K562 (cell line): ENCODE results near the gene CFAP54. TPM values are rescaled to one million over a fixed set of nuclear protein-coding genes. Genes with fewer than 3 reads are reported as not detected.

Experiments
- ATAC-seq: fragments of 200-7000 bp; cut with Tn5 transposase; 3 replicates; pipeline ENCODE4 v1.9.1; 2020; ENCODE audit warnings: moderate library complexity
- BruUV-seq: library from RNA; stranded (reverse); fragments of 400-500 nt; replicated peaks from 2 replicates; lab custom pipeline; 2021; lab: Mats Ljungman, UMichigan
- CTCF ChIA-PET: fragments of 300-600 bp; formaldehyde crosslinking; extraction: SDS; loops from one replicate; lab custom pipeline; 2021; ENCODE audit warnings: low intra/inter-chr PET ratio; lab: Yijun Ruan, JAX
- POLR2A ChIA-PET: fragments of 300-600, 350-650 bp; sonication (Branson Sonifier 250); formaldehyde crosslinking; extraction: SDS; loops from one replicate; lab custom pipeline; 2021; ENCODE audit warnings: antibody characterized with exemption, inconsistent platforms; lab: Yijun Ruan, JAX
- DNase-seq, 4 experiments: peaks; one replicate each; pipeline versions ENCODE4 v3.0.0 to v3.0.0-alpha.2; 2011 to 2018; ENCODE audit warnings: low spot score in 3 of 4, mixed read lengths in 3 of 4; ENCODE audit errors: extremely low read depth in 1 of 4
- FAIRE-seq: peaks from 2 replicates; lab custom pipeline; 2011; peaks lifted over from hg19 to GRCh38; lab: Jason Lieb, UNC
- H2AFZ ChIP-seq: 2 replicates; pipeline ENCODE4 v1.6.0; 2011; ENCODE audit warnings: low read depth, low read length, control low read depth, inconsistent platforms
- H3K27ac ChIP-seq: fragments of 200-600 bp; 3 replicates; pipeline ENCODE4 v1.8.0; 2011; ENCODE audit warnings: low read depth, mild to moderate bottlenecking, control low read depth, inconsistent platforms, low read length, moderate library complexity, mixed read lengths; ENCODE audit errors: extremely low read depth
- H3K27me3 ChIP-seq, 2 experiments: fragments of 300-600 bp in 1 of 2; 2 replicates in 1 of 2; 3 replicates in 1 of 2; pipeline versions ENCODE4 v1.6.0 to v1.8.0; 2011; ENCODE audit warnings: inconsistent platforms in 2 of 2, low read length in 2 of 2, mild to moderate bottlenecking in 1 of 2, mixed read lengths in 1 of 2, moderate library complexity in 1 of 2; ENCODE audit not compliant: control insufficient read depth in 2 of 2, insufficient read depth in 2 of 2
- H3K36me3 ChIP-seq: fragments of 300-600 bp; 3 replicates; pipeline ENCODE4 v1.8.0; 2011; ENCODE audit warnings: mild to moderate bottlenecking, low read length, inconsistent platforms; ENCODE audit not compliant: control insufficient read depth, insufficient read depth
- H3K4me1 ChIP-seq, 2 experiments: fragments of 200-600 bp in 1 of 2; replicated peaks in 1 of 2; 2 replicates in 1 of 2; 3 replicates in 1 of 2; pipeline versions ENCODE4 v1.5.1 to v1.8.0; 2011; ENCODE audit warnings: inconsistent platforms in 2 of 2, low read length in 2 of 2, mild to moderate bottlenecking in 1 of 2, mixed read lengths in 1 of 2, moderate library complexity in 1 of 2; ENCODE audit not compliant: control insufficient read depth in 2 of 2, insufficient read depth in 2 of 2
- H3K4me2 ChIP-seq: 2 replicates; pipeline ENCODE4 v1.6.1; 2011; ENCODE audit warnings: low read length, control low read depth, inconsistent platforms, mixed read lengths; ENCODE audit not compliant: insufficient read depth
- H3K4me3 ChIP-seq: fragments of 200-600 bp; sonication (generic), shearing (Covaris generic); 2 replicates; pipeline ENCODE4 v1.5.1; 2016; ENCODE audit warnings: control low read depth, inconsistent platforms
- H3K79me2 ChIP-seq: fragments of 200-600 bp; 3 replicates; pipeline ENCODE4 v1.8.0; 2011; ENCODE audit warnings: low read length, inconsistent platforms; ENCODE audit not compliant: control insufficient read depth, insufficient read depth
- H3K9ac ChIP-seq, 2 experiments: 2 replicates each; pipeline versions ENCODE4 v1.6.0 to v1.6.1; 2011; ENCODE audit warnings: low read depth in 2 of 2, low read length in 2 of 2, control low read depth in 1 of 2, inconsistent platforms in 1 of 2, mild to moderate bottlenecking in 1 of 2, mixed read lengths in 1 of 2; ENCODE audit not compliant: insufficient read depth in 1 of 2
- H3K9me1 ChIP-seq: one replicate; pipeline ENCODE4 v1.6.0; 2011; ENCODE audit warnings: inconsistent platforms, mild to moderate bottlenecking, low read length, moderate library complexity; ENCODE audit not compliant: control insufficient read depth, insufficient read depth
- H3K9me3 ChIP-seq: replicated peaks from 2 replicates; pipeline ENCODE4 v1.5.1; 2011; ENCODE audit warnings: low read depth, low read length, inconsistent platforms; ENCODE audit not compliant: control insufficient read depth, insufficient read depth
- H4K20me1 ChIP-seq: replicated peaks from 2 replicates; pipeline ENCODE4 v1.6.1; 2011; ENCODE audit warnings: low read length, inconsistent platforms, mixed read lengths; ENCODE audit not compliant: control insufficient read depth, insufficient read depth
- C11orf30 ChIP-seq: fragments of 450-650 bp; IDR thresholded peaks from 2 replicates; pipeline ENCODE4 v1.6.1; 2016; ENCODE audit warnings: low read depth, mild to moderate bottlenecking
- CHCHD3 ChIP-seq: fragments of 250-450 bp; sonication (Bioruptor Pico); IDR thresholded peaks from 2 replicates; pipeline ENCODE4 v2.1.2; 2022; ENCODE audit warnings: mild to moderate bottlenecking
- EHMT2 ChIP-seq: fragments of 450-650 bp; IDR thresholded peaks from 2 replicates; pipeline ENCODE4 v1.6.1; 2018; ENCODE audit warnings: antibody characterized with exemption
- MED1 ChIP-seq: sonication (generic); formaldehyde crosslinking; IDR thresholded peaks from 2 replicates; pipeline ENCODE4 v1.8.1; 2023; ENCODE audit warnings: missing genetic modification reagents, borderline replicate concordance
- MEF2A ChIP-seq: IDR thresholded peaks from 2 replicates; pipeline ENCODE4 v1.6.1; 2011; ENCODE audit warnings: low read depth, mild to moderate bottlenecking, low read length, moderate library complexity; ENCODE audit not compliant: control insufficient read depth
- NCOA6 ChIP-seq: fragments of 450-650 bp; IDR thresholded peaks from 2 replicates; pipeline ENCODE4 v1.6.1; 2017; ENCODE audit warnings: mild to moderate bottlenecking
- NCOR1 ChIP-seq: fragments of 450-650 bp; IDR thresholded peaks from 2 replicates; pipeline ENCODE4 v1.6.1; 2016; ENCODE audit warnings: mild to moderate bottlenecking, moderate library complexity
- SNIP1 ChIP-seq: fragments of 450-650 bp; IDR thresholded peaks from 2 replicates; pipeline ENCODE4 v1.7.1; 2017; ENCODE audit warnings: low read depth, mild to moderate bottlenecking
- STAG1 ChIP-seq: sonication (generic); formaldehyde crosslinking; IDR thresholded peaks from 2 replicates; pipeline ENCODE4 v1.5.0; 2020; ENCODE audit warnings: missing genetic modification reagents, borderline replicate concordance
- TSC22D4 ChIP-seq: fragments of 450-650 bp; IDR thresholded peaks from 2 replicates; pipeline ENCODE4 v1.6.1; 2016; ENCODE audit warnings: missing genetic modification characterization, missing biosample characterization, control low read depth
- ZNF224 ChIP-seq: sonication (generic); formaldehyde crosslinking; IDR thresholded peaks from 2 replicates; pipeline ENCODE4 v1.8.0; 2022; ENCODE audit warnings: mild to moderate bottlenecking, missing genetic modification reagents
- WGBS: fragments of 100-300 bp; shearing (Covaris generic); methylation state at CpG from one replicate; pipeline ENCODE4 v1.1.6; 2016; ENCODE audit warnings: low coverage, mixed read lengths; ENCODE audit not compliant: insufficient coverage; ENCODE audit errors: missing lambda C conversion rate; 5-methylcytosine and 5-hydroxymethylcytosine counted together
- in situ Hi-C: fragments of 300-500 bp; cut with MboI; formaldehyde crosslinking; loops from 4 replicates; pipeline ENCODE4 v1.15.0; 2018; ENCODE audit warnings: inconsistent platforms, mixed read lengths
- intact Hi-C: fragments of 100-400 bp; cut with micrococcal nuclease; formaldehyde crosslinking; loops from 2 replicates; pipeline ENCODE4 v1.14.2; 2022
- polyA plus RNA-seq, 8 experiments: library from polyadenylated mRNA; depleted of rRNA in 4 of 8; stranded (reverse) in 5 of 8; unstranded in 3 of 8; fragments of >200 nt; fragmentation: Nextera tagmentation in 2 of 8; fragmentation: Illumina TruSeq in 1 of 8; extraction: Ambion mirVana in 2 of 8; extraction: Trizol in 1 of 8; gene quantifications; 2 replicates each; pipeline versions ENCODE4 v1.2.1 to v1.2.3, GENCODE V29; 2011 to 2014; ENCODE audit warnings: inconsistent platforms in 1 of 8, missing spikeins in 1 of 8
- total RNA-seq, 7 experiments: library from RNA; depleted of rRNA in 6 of 7; stranded (reverse); fragments of >200 nt in 6 of 7; fragmentation: Illumina TruSeq in 2 of 7; extraction: Trizol in 2 of 7; gene quantifications; 2 replicates each; pipeline versions ENCODE4 v1.2.1 to v1.2.3, GENCODE V29; 2011 to 2021; ENCODE audit warnings: low replicate concordance in 1 of 7
- TF ChIP-seq, protein P1 (sequence below): sonication (generic); formaldehyde crosslinking; IDR thresholded peaks from 2 replicates; pipeline ENCODE4 v1.8.0; 2022; ENCODE audit warnings: mild to moderate bottlenecking, missing genetic modification reagents, borderline replicate concordance
- TF ChIP-seq, protein P2 (sequence below): fragments of 150-350 bp; IDR thresholded peaks from 2 replicates; pipeline ENCODE4 v1.6.1; 2014; ENCODE audit warnings: low read depth, mild to moderate bottlenecking, low read length, borderline replicate concordance

Gene CFAP54
- total and polyA plus RNA-seq, 9 of the 15 experiments (the other 6 are each of a cell fraction or from before 2014, with no cell fraction given): 0.03 to 0.23 (median 0.10) TPM; not detected in 3

DNA sequence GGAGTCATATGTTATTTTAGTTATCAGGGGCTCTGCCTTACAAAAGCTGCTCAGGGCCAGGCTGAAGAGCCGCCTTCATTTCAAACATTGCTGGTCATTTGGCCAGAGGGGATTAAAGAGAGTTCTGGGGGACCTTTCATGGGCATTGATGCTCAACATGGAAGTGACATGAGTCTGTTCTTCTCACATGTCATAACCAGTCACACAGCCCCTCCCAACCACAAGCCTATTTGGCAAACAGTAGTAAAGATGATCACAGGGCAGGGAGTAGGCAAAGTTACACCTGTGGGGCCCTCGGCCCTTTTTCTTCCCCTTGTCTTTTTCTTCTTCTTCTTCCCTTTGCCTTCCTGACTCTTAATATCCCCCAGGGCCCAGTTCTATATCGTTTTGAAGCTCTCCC, 33.3 kb downstream of the CFAP54 start:
- DNase-seq: no peak
- Histone ChIP-seq H3K79me2 (no peaks in the 10 kb centered on the region), H3K9me1 (no peaks in the 10 kb centered on the region), H3K9ac (no peak overlapping the region), H4K20me1 (no peaks in the 10 kb centered on the region), H3K4me3 (no peak overlapping the region), H3K9me3 (no peaks in the 10 kb centered on the region), H3K27me3 (0 out of 5 replicates have a peak, but pooled peaks cover 0 to 3% of the 10 kb centered on the region in 2 experiments), H2AFZ (no peak overlapping the region), H3K36me3 (no peaks in the 10 kb centered on the region), H3K27ac (no peak overlapping the region), H3K4me1 (no peaks in the 10 kb centered on the region), H3K4me2 (no peak overlapping the region)
- FAIRE-seq: no peak
- CTCF ChIA-PET: no interaction called here
- in situ Hi-C loops: loop anchor here (25.0 kb wide), 1 partner anchor 910 kb away; no protein-coding TSS in a partner anchor
- intact Hi-C loops: no loop called here
- POLR2A ChIA-PET: no interaction called here
- ATAC-seq: no peak
- TF ChIP-seq MEF2A (no peak), TSC22D4 (tag) (no peak), C11orf30 (no peak), STAG1 (no peak), NCOA6 (no peak)
- no TSS peak for BruUV-seq
- 5% methylated on average over 3 of the region's 3 CpGs for WGBS

DNA sequence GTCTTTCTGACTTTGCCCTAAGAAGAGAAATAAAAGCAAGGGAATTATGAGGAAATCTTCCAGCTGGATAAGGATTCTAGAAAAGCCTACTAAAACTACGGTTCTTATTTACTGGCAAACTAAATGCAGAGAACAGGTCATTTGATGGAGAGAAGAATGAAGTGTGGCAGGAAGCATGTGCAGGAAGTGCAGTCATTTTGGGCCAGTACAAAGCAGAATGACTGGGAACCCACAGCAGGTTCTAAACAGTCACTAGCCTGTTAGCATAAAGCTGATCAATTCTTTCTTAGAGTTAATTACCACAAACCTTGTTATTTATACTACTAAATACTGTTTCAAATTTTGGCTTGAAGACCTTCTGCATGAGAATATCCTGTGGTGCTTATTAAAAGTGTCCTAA, 36.7 kb downstream of the CFAP54 start:
- H3K4me3 ChIP-seq: no peak overlapping the region
- ChIA-PET POLR2A (no interaction called here), CTCF (no interaction called here)
- no peak for ATAC-seq
- 0% methylated on average over 1 of the region's 1 CpG for WGBS
- no peak overlapping the region for H3K4me2 ChIP-seq
- in situ Hi-C loops (no loop called here), intact Hi-C loops (no loop called here)
- H4K20me1 ChIP-seq: no peaks in the 10 kb centered on the region
- H2AFZ ChIP-seq: no peak overlapping the region
- H3K9me3 ChIP-seq: no peaks in the 10 kb centered on the region
- no peaks in the 10 kb centered on the region for H3K79me2 ChIP-seq
- BruUV-seq: no TSS peak
- H3K4me1 ChIP-seq: no peaks in the 10 kb centered on the region
- H3K9ac ChIP-seq: no peak overlapping the region
- DNase-seq: no peak
- H3K27me3 ChIP-seq: 0 out of 5 replicates have a peak, but pooled peaks cover 0 to 3% of the 10 kb centered on the region in 2 experiments
- no peak overlapping the region for H3K27ac ChIP-seq
- no peaks in the 10 kb centered on the region for H3K36me3 ChIP-seq
- H3K9me1 ChIP-seq: no peaks in the 10 kb centered on the region
- FAIRE-seq: no peak
- TF ChIP-seq SNIP1 (no peak), ZNF224 (CRISPR knock-in tag) (no peak), EHMT2 (no peak), MED1 (CRISPR knock-in tag) (no peak), CHCHD3 (CRISPR knock-in tag) (no peak), NCOR1 (no peak)
- TF ChIP-seq, protein P1, sequence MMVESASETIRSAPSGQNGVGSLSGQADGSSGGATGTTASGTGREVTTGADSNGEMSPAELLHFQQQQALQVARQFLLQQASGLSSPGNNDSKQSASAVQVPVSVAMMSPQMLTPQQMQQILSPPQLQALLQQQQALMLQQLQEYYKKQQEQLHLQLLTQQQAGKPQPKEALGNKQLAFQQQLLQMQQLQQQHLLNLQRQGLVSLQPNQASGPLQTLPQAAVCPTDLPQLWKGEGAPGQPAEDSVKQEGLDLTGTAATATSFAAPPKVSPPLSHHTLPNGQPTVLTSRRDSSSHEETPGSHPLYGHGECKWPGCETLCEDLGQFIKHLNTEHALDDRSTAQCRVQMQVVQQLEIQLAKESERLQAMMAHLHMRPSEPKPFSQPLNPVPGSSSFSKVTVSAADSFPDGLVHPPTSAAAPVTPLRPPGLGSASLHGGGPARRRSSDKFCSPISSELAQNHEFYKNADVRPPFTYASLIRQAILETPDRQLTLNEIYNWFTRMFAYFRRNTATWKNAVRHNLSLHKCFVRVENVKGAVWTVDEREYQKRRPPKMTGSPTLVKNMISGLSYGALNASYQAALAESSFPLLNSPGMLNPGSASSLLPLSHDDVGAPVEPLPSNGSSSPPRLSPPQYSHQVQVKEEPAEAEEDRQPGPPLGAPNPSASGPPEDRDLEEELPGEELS (CRISPR knock-in tag): no peak
- TF ChIP-seq, protein P2, sequence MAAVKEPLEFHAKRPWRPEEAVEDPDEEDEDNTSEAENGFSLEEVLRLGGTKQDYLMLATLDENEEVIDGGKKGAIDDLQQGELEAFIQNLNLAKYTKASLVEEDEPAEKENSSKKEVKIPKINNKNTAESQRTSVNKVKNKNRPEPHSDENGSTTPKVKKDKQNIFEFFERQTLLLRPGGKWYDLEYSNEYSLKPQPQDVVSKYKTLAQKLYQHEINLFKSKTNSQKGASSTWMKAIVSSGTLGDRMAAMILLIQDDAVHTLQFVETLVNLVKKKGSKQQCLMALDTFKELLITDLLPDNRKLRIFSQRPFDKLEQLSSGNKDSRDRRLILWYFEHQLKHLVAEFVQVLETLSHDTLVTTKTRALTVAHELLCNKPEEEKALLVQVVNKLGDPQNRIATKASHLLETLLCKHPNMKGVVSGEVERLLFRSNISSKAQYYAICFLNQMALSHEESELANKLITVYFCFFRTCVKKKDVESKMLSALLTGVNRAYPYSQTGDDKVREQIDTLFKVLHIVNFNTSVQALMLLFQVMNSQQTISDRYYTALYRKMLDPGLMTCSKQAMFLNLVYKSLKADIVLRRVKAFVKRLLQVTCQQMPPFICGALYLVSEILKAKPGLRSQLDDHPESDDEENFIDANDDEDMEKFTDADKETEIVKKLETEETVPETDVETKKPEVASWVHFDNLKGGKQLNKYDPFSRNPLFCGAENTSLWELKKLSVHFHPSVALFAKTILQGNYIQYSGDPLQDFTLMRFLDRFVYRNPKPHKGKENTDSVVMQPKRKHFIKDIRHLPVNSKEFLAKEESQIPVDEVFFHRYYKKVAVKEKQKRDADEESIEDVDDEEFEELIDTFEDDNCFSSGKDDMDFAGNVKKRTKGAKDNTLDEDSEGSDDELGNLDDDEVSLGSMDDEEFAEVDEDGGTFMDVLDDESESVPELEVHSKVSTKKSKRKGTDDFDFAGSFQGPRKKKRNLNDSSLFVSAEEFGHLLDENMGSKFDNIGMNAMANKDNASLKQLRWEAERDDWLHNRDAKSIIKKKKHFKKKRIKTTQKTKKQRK: no peak
